ENCODE data around the gene TBPL1.
A peak's percentile ranks its signal among the peaks of the same experiment; 100 is the strongest.

Gene TBPL1

GRCh38 chr6:134035823-134036296 lies 82.8 kb downstream of the TBPL1 start:
- no peak for TF ChIP-seq POU6F1 (CRISPR knock-in tag; IDR thresholded peaks at IDR 0.05; ENCODE audit: borderline replicate concordance, low read depth)
- peak; percentile 64 for ATAC-seq

GRCh38 chr6:134039116-134039515 lies 86.1 kb downstream of the TBPL1 start:
- ATAC-seq = no peak
- TF ChIP-seq ZNF70 (CRISPR knock-in tag; IDR thresholded peaks at IDR 0.05) (no peak), ARNTL (CRISPR knock-in tag; IDR thresholded peaks at IDR 0.05; ENCODE audit: borderline replicate concordance, low read depth) (no peak), ZNF565 (CRISPR knock-in tag; conservative IDR thresholded peaks at IDR 0.05; ENCODE audit: low read depth) (no peak), ESRRG (CRISPR knock-in tag; IDR thresholded peaks at IDR 0.05) (no peak), CREB5 (CRISPR knock-in tag; IDR thresholded peaks at IDR 0.05; ENCODE audit: low read depth) (no peak), TCF4 (CRISPR knock-in tag; IDR thresholded peaks at IDR 0.05; ENCODE audit: borderline replicate concordance) (no peak), PPARA (CRISPR knock-in tag; IDR thresholded peaks at IDR 0.05; ENCODE audit: borderline replicate concordance) (no peak), POU6F1 (CRISPR knock-in tag; IDR thresholded peaks at IDR 0.05; ENCODE audit: borderline replicate concordance, low read depth) (no peak), ZNF8 (CRISPR knock-in tag; IDR thresholded peaks at IDR 0.05) (no peak)
